Activated naive CD4-positive, alpha-beta T cell treated with anti-CD3 and anti-CD28 coated beads, Interleukin-2, amount 50 U/mL, for 72 hours (primary cell): Measurements from ENCODE around the gene SIL1. TPM values are rescaled to one million over a fixed set of nuclear protein-coding genes. Genes with fewer than 3 reads are reported as not detected.
"Not testable (repeated sequence)": the region's sequence is repeated elsewhere in the genome, so short reads cannot be mapped to it uniquely, and the experiment has no call there.

Source experiments
- ATAC-seq, 2 donors: fragments of 150-1000 bp; cut with Tn5 transposase; 2 replicates each; pipeline ENCODE4 v1.10.0; 2021; ENCODE audit warnings: mild to moderate bottlenecking in 2 of 2, moderate library complexity in 2 of 2
- DNase-seq, 2 donors: peaks; one replicate each; pipeline ENCODE4 v3.0.0; 2021 to 2022; ENCODE audit warnings: low spot score in 2 of 2
- H3K27ac Mint-ChIP-seq, 2 donors: one replicate each; pipeline ENCODE4 v1.8.0; 2022; ENCODE audit warnings: mild to moderate bottlenecking in 2 of 2, mixed read lengths in 2 of 2
- H3K36me3 Mint-ChIP-seq, 2 donors: one replicate each; pipeline ENCODE4 v1.8.0; 2022; ENCODE audit warnings: mixed read lengths in 2 of 2
- H3K9me3 Mint-ChIP-seq, 2 donors: one replicate each; pipeline ENCODE4 v1.8.0; 2022; ENCODE audit warnings: mixed read lengths in 2 of 2
- total RNA-seq, 2 donors: library from RNA; stranded (reverse); gene quantifications; one replicate each; pipeline ENCODE4 v1.2.3, GENCODE V29; 2022

SIL1 gene
- total RNA-seq, 2 donors from 2014 or later = 29.7 to 31.4 TPM

DNA sequence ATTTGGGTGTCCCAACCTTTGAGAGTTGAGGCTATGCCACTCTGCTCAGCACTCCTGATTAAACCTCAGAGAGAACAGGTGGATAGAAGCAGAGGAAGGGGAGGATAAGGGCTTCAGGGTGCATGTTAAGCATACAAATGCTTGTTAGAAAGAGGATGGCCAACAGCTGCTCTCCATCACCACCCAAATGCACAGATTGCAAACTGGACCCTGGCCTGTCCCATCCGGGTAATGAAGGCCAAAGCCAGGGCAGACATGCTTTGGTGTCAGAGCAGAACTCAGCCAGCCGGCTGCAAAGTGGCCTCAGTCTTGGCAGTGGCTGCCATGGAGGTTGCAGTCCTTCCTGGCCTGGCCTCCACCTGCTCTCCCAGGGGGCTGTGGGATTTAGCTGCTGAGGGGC is 84.3 kb downstream of the SIL1 start:
- DNase-seq (no peak), ATAC-seq (no peak)
- Mint-ChIP-seq H3K36me3 (peaks cover 7 to 12% of the 10 kb centered on the region in 2 donors), H3K9me3 (peaks cover 0 to 4% of the 10 kb centered on the region in 2 donors), H3K27ac (no peak overlapping the region)

DNA sequence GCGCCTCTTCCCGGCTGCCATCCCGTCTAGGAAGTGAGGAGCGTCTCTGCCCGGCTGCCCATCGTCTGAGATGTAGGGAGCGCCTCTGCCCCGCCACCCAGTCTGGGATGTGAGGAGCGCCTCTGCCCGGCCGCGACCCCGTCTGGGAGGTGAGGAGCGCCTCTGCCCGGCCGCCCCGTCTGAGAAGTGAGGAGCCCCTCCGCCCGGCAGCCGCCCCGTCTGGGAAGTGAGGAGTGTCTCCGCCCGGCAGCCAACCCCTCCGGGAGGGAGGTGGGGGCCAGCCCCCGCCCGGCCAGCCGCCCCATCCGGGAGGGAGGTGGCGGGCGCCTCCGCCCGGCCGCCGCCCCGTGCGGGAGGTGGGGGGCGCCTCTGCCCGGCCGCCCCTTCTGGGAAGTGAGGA is 85.8 kb downstream of the SIL1 start:
- ATAC-seq, H3K36me3 Mint-ChIP-seq, H3K27ac Mint-ChIP-seq, DNase-seq, H3K9me3 Mint-ChIP-seq: not testable (repeated sequence)

DNA sequence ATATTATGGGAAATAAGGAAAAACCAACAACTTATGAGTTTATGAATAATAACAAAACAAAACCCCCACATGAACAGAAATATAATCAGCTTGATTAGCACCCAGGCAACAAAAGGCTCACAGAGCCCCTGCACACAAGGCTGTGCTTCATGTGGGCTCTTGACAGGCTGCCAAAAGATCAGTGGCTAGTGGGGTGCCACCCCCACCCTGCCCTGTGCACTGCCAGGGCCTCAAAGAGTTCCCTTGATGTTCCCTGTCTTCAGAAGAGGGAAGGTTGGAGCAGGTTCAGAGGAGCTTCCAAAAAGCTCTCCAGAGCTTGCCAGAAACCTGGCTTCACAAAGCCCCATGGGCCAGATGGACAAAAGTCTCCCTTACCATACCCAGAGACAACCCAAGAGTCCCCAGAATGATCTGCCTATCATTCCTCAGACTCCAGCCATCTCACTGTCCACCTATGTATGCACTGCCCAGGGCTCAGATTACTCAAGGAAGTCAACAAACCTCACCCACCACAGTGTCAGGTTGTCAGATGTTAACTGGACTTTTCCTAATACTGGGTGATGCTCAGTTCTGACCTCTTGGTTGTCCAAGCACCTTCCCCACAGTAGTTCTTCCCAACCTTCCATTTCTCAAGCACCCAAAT is 87.5 kb downstream of the SIL1 start:
- H3K36me3 Mint-ChIP-seq = peaks cover 5 to 7% of the 10 kb centered on the region in 2 donors
- H3K9me3 Mint-ChIP-seq = peaks cover 0 to 4% of the 10 kb centered on the region in 2 donors
- H3K27ac Mint-ChIP-seq = no peak overlapping the region
- ATAC-seq (no peak), DNase-seq (no peak)

- H3K27ac Mint-ChIP-seq = no peak overlapping the region
- ATAC-seq = no peak
- DNase-seq = no peak
- H3K9me3 Mint-ChIP-seq = peaks cover 0 to 1% of the 10 kb centered on the region in 2 donors
- H3K36me3 Mint-ChIP-seq = peaks cover 1 to 2% of the 10 kb centered on the region in 2 donors
These were observed 89.9 kb downstream of the SIL1 start for GRCh38 chr5:139108063-139108824.

DNA sequence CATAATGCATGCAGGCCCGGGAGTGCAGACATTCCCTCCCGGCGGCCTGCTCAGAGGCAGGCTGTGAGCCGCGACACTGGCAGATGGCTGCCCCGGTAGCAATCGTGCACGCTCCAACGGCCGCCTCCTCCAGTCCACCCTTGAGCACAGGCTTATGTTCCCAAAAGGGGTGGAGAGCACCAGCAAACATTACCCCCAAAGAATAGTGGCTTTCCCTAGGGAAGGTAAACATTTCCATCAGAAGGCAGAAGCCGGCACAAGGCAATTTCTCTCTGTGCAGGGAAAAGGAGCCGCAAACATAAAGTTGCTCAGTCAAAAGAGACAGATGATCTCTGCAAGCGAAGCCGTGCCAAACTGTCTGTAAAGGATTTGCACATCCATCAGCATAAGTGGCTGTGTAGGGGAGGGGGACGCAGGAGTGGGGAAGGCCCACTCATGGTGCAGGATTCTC is 92.5 kb downstream of the SIL1 start:
- H3K27ac Mint-ChIP-seq = no peak overlapping the region
- no peaks in the 10 kb centered on the region for H3K9me3 Mint-ChIP-seq
- H3K36me3 Mint-ChIP-seq = no peaks in the 10 kb centered on the region
- ATAC-seq = no peak
- no peak for DNase-seq

GRCh38 chr5:139104577-139105276 is 93.4 kb downstream of the SIL1 start:
- Mint-ChIP-seq H3K9me3 (no peaks in the 10 kb centered on the region), H3K36me3 (no peaks in the 10 kb centered on the region), H3K27ac (no peak overlapping the region)
- DNase-seq (no peak), ATAC-seq (no peak)

DNA sequence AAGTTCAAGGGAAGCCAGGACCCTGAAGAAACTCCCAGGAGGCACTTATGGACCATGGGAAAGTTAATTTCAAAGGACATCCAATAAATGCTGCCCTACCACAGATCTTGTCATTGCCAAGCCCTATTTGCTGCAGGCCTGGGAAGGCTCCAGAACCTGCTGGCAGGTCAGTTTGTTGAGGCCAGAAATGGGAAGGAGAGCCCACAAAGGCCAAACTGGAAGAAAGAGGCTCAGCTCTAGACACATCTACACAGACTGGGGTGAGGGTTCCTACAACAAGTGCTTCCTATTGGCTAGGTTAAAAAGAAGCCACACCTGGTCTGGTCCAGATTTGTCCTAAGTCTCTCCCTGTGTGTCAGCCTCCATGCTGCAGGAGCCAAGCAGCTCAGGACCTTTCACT is 94.4 kb downstream of the SIL1 start:
- ATAC-seq (no peak), DNase-seq (no peak)
- Mint-ChIP-seq H3K9me3 (no peaks in the 10 kb centered on the region), H3K27ac (no peak overlapping the region), H3K36me3 (no peaks in the 10 kb centered on the region)

DNA sequence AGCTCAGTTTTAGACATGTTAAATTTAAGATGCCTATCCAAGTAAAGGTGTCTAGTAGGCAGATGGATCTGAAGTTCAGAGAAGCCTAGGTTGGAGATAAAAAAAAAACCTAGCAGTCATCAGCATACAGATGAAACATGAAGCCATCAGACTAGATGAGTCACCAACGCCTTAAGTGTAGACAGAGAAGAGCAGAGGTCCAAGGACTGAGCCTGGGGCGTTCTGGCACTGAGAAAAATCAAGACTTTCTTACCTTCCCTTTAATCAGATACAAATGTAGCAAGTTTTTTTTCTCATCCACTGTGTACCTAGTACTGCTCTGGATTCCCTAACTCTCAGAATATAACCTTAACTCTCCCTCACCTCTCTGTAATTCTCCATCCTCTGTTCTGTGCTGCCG is 97.3 kb downstream of the SIL1 start:
- Mint-ChIP-seq H3K36me3 (no peaks in the 10 kb centered on the region), H3K9me3 (no peaks in the 10 kb centered on the region), H3K27ac (no peak overlapping the region)
- ATAC-seq = peak; percentile 53 to 64
- DNase-seq = no peak

DNA sequence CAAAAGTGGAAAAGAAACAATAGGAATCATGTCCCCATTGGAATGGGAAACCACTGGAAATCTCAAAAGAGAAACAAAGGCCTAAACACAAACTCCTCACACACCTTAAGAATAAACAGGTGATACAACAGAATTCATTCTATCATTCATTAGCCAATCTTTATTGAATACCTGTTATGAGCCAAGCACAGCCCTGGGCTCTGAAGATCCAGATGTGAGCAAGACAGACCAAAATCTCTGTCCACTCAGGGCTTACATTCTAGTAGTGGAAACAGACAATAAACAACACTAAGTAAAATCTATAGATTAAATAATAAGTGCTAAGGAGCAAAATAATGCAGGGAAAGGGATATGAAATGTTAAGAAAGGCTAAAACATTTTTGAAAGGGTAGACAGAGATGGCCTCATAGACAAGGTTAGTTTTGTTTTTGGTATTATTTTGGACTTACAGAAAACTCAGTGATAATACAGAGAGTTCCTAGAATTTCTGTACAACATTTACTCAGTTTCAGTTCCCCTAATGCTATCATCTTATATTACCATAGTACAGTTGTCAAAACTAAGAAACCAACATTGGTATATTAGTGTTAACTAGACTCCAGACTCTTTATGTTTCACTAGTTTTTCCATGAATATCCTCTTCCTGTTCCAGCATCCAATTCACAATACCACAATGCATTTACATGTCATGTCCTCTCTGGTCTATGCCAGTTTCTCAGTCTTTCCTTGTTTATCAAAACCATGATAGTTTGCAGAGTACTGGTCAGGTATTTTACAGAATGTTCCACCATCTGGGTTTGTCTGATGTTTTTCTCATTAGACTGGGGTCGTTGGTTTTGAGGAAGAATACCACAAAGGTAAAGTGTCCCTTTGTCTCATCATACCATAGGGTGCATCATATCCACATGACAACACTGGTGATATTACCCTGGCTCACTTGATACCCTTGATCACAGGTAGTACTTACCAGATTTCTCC is 103.7 kb downstream of the SIL1 start:
- H3K36me3 Mint-ChIP-seq = peaks cover 0 to 5% of the 10 kb centered on the region in 2 donors
- peak overlapping the region; percentile 52 to 62 for H3K27ac Mint-ChIP-seq
- no peak for DNase-seq
- peak; percentile 69 to 90 for ATAC-seq
- H3K9me3 Mint-ChIP-seq = no peaks in the 10 kb centered on the region

DNA sequence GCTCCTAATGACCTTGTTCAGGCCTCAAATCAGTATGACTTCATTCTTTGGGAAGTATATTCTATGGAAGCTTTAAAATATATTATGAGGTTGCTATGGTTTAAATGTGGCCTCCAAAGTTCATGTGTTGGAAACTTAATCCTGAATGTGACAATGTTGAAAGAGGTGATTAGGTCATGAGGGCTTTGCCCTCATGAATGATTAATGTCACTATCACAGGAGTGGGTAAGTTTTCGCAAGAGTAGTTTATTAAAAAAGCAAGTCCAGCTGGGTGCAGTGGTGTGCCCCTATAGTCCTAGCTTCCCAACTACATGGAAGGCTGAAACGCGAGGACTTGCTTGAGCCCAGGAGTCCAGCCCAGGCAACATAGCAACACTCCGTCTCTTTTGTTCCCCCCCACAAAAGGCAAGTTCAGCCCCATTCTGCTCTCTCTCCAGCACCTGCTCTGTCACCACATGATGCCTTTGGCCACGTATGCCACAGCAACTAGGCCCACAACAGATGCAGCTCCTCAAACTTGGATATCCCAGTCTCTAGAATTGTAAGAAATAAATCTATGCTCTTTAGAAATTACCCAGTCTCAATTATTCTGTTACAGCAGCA is 105.3 kb downstream of the SIL1 start:
- DNase-seq = no peak
- Mint-ChIP-seq H3K27ac (no peak overlapping the region), H3K9me3 (no peaks in the 10 kb centered on the region), H3K36me3 (peaks cover 0 to 5% of the 10 kb centered on the region in 2 donors)
- ATAC-seq = peak in 1 of 2 donors; percentile 17

DNA sequence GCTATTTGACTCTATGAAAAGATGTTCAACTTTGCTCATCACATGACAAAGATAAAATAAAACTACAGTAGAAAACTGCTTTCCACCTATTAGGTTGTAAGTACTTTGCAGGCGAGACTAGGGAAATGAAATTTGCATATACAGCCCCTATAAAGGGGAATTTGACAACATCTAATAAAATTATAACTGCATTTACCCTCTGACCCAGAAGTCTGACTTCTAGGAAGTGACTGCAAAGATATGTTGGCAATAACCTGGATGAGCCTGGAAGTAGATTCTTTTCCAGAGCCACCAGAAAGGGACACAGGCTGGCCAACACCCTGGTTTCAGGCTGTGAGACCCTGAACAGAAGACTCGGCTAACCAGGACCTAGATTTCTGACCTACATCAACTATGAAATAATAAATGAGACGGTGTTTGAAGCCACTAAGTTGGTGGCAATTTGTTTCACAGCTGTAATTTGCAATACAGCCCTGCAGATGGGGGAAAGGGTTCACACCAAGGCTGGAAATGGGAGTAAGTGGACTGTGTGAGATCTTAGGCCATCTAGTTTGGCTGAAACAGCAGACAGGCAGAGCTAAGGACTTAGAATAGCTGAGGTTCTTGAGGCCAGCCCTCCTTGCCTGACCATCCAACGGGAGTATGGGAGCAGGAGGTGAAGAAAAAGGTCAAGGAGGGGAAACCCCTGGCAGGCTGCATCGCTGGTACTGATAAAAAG is 106.6 kb downstream of the SIL1 start:
- H3K36me3 Mint-ChIP-seq = peaks cover 0 to 5% of the 10 kb centered on the region in 2 donors

GRCh38 chr5:139090581-139090980 is 107.6 kb downstream of the SIL1 start:
- H3K36me3 Mint-ChIP-seq = peaks cover 2 to 9% of the 10 kb centered on the region in 2 donors
- ATAC-seq (no peak), DNase-seq (no peak)
- no peak overlapping the region for H3K27ac Mint-ChIP-seq
- H3K9me3 Mint-ChIP-seq = peaks cover 1 to 2% of the 10 kb centered on the region in 2 donors

More for the DNA sequence above, 106.6 kb downstream of the SIL1 start:
- H3K9me3 Mint-ChIP-seq = no peaks in the 10 kb centered on the region
- H3K27ac Mint-ChIP-seq = no peak overlapping the region
- DNase-seq (no peak), ATAC-seq (no peak)

DNA sequence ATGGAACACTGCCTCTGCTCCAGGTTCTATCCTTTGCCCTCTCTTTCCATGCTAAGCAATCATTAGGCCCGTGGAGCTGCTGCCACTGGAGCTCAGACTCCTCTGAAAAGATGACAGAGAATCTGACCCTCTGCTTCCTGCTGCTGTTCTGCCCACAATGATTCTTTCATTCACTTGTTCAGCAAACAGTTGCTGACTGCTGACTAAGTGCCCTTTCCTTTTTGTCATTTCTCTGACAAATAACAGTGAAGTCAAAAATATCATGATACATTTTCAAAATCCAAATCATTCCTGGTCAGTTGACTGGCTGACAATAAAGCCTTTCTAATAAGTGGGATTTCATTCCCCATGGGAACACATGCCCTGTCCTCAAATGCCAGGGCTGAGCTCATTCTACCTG is 110.1 kb downstream of the SIL1 start:
- peak in 1 of 2 donors; percentile 59 for ATAC-seq
- no peak overlapping the region for H3K27ac Mint-ChIP-seq
- peaks cover 10% of the 10 kb centered on the region in 2 donors for H3K9me3 Mint-ChIP-seq
- peaks cover 11 to 13% of the 10 kb centered on the region in 2 donors for H3K36me3 Mint-ChIP-seq
- no peak for DNase-seq

DNA sequence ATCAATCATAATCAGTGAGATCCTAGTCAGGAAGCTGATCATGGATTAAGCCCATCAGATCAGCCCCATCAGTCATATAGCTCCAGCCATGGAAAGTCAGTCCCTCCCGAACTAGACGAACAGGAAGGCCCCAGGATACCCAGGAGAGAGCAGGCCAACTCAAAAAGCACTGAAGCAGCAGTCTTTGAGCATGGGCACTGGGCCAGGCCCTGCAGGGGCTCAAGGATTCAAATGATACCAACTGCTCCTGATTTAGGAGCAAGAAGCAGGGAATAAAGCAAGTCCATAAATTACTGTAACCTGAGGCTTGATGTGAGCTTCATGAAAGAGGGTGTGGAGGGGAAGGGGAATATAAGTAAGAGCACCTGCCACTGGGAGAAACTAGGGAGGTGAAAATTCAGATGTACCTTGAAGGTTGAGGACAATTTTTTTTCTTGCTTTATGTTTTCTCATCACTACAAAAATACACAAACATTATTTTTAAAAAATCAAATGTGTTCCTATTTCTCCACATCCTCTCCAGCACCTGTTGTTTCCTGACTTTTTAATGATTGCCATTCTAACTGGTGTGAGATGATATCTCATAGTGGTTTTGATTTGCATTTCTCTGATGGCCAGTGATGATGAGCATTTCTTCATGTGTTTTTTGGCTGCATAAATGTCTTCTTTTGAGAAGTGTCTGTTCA is 115.2 kb downstream of the SIL1 start:
- DNase-seq (no peak), ATAC-seq (no peak)
- Mint-ChIP-seq H3K36me3 (peaks cover 11 to 13% of the 10 kb centered on the region in 2 donors), H3K9me3 (peaks cover 10% of the 10 kb centered on the region in 2 donors), H3K27ac (no peak overlapping the region)
